Activated CD8-positive, alpha-beta memory T cell treated with anti-CD3 and anti-CD28 coated beads for 48 hours (primary cell): ENCODE results near the gene PRRT1.

Experiments
- DNase-seq, 3 experiments: peaks; one replicate each; pipeline ENCODE4 v3.0.0-alpha.2; 2020; ENCODE audit warnings: low read depth in 2 of 3, low spot score in 2 of 3

PRRT1 gene

DNA sequence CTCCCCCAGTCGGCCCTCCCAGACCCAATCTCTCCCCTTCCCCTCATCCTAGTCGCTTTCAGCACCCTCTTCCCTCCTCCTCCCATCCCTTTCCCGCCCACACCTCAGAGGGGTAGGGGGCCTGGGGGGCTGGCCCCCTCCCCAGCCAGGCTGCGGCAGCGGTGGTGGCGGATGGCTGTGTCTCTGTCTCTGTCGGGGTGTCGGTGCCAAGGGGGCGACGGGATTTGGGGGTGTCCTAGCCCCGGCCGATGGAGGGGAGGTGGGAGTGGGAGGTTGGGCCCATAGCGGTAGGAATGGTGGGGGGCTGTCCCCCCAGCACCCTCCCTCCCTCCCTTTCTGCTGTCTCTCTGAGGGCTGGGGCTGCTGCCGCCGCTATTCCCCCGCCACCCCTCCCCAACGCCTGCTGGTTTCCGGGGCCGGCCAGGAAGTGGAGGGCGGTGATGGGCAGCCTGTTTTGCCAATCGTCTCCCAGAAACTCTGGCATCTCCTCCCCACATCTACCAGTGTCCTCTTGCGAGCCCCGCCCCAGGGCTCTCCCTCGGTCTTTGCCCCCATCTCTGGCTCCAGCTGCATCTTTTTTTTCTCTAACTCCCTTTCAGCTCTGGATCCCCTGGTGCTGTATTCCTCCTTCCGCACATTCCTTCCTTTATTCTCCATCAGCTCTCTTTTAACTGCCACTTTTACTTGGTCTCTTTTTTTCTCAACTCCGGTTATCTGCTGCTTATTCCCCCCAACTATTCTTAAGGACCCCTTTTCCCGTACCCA is 24.2 kb upstream of the PRRT1 start, which contains the start of gene AGPAT1:
AGPAT1 (minus strand) TSS at position 374 of the 765 bp plus-strand sequence. CDS start 4,588 bp downstream, outside the sequence.
- peak; percentile 87 to 90 (median 90) for DNase-seq

DNA sequence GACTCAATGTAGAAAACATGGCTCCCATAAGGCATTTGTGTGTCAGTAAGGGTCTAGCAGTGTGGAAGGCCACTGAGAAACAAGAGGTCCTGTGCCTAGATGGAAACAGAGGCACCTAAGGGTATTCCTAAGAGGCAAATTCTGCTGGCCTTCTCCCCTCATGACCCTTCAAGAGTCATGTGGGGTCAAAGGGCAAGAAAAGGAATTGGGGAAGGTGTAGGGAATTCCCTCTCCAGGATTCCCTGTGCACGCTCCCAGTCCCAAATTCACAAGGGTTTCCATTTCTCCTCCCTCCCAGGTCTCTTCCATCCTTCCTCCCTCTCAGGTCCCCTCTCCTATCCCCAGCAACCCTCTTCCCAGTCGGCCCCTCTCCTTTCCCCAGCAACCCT is 23.6 kb upstream of the PRRT1 start:
- DNase-seq: no peak

DNA sequence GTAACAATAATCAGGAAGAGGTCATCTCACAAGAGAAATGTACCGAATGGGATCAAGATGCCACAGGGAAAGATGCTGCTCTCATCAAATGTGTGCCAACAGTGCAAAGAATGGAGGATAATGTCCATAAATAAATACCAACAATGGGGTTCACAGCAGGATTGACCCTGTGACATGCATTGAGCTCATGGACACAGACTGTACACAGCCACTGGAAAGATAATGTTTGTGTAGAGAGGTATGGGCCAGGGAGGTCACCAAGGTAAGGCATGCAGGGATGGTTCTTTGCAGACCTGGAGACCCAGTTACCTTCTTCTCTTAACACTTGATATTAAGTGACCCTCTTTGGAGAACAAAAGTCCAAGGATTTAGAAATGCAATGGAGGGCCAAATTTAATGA is 22.7 kb upstream of the PRRT1 start:
- no peak for DNase-seq

DNA sequence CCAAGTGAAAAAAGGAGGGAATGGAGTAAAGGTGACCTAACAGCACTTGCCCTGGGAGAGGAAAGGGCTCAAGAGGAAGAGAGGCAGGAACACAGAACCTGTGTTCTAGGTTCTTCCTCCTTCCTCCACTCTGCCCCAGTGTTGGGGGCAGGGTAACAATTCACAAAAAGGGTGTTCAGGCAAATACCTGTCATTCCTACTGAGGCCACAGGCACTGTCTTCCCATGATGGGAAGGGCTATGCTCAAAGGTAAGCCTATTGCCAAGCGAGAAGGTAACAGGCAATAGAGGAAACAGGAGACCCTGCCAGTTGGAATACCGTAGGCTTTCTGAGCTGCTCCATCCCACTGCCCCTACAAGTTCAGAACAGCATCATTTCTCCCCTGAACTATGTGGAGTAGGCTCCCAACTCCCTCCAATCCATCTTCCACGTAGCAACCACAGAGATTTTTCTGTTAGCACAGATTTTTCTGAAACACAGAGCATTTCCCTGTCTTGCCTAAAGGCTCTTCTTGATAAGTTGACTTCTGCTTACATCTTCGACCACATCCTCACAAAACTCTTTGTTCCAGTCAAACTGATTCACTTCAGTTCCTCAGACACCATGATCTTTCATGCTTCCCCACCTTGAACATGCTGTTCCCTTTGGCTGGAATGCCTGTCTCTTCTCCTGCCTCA is 21.4 kb upstream of the PRRT1 start:
- DNase-seq: no peak

DNA sequence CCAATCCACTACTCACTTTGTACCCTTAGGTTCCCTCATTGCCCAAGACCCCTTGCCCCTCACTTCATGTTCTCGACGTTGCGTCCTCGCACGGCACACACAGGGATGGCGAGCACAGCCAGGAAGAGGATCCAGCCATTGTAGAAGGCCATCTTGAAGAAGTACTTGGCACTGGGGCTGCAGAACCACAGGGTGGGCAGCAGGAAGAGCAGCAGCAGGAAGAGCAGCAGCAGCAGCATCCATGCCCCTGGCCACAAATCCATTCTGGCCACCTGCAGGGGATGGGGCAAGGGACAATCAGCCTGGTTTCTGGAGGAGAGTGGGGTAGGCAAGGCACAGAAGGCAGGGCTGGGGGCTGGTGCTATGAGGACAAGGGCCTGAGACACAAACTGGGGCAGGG is 19.5 kb upstream of the PRRT1 start:
- DNase-seq: no peak

DNA sequence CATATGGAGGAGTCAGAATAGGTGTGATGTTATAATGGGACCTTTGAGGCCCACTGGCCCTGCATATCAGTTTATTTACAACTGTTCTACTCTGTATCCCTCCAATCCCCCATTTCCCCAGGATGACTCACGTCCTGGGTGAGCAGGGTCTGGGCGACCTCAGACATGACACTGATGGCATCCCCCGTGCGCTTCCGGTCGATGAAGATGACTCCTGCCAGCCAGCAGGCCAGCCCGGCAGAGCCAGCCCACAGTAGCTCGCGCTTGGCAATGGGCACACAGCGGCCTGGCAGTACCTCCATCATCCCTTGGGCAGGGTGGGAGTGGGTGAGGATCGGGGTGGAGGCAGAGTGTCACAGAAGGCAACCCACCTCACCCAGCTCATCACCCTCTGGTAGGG is 18.6 kb upstream of the PRRT1 start:
- DNase-seq: no peak

DNA sequence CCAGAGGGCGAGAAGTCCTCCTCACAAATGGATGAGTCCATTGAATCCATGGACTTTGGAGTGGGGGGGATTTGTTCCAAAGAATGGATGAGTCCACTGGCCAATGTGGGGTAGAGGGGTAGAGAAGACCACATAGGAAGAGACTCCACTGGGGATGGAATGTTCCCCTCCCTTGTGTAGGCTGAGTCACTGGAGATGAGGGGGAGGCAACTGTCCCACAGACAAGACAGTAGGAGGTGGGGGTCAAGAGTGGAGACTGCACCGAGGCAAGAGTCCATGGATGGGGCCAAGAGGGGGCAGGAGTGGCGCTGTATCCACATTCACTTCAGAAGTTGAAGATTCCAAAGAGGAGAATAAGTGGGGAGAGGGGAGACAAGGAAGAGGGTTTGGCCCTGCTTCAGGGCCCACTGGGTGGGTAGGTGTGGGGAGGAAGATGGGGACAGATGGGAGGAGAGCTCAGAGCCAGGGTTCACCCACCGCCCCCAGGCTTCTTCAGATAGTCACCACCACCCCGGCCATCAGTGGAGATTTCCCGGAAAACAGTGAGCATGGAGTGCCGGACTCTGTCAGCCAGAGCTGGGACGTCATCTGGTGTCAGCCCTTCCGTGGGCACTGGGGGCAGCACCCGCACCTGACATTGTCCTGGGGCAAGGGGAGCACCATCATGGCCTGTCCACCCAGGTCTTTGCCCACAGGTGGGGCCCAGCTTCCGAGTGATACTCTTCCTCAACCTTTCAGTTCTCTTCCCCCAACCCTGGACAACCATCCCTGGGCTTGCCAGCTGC is 17.3 kb upstream of the PRRT1 start:
- no peak for DNase-seq

DNA sequence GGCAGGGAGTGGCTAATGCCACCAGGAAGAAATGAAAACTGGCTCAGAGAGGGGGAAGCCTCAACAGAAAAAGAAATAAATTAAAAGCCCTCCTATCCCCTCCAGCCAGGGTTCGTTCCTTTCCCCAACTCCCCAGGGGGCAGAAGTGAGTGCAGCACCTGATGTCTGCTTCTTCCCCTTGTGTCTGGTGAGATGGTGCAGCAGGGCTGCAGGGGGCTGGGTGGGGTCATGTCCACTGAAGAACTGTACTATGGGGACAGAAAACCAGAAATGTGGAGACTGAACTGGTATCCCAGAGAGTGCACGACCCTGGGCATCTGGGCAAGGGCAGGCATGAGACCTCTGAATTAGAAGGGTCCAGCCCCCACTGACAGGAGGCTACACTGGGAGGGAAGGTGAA is 16.6 kb upstream of the PRRT1 start:
- no peak for DNase-seq

DNA sequence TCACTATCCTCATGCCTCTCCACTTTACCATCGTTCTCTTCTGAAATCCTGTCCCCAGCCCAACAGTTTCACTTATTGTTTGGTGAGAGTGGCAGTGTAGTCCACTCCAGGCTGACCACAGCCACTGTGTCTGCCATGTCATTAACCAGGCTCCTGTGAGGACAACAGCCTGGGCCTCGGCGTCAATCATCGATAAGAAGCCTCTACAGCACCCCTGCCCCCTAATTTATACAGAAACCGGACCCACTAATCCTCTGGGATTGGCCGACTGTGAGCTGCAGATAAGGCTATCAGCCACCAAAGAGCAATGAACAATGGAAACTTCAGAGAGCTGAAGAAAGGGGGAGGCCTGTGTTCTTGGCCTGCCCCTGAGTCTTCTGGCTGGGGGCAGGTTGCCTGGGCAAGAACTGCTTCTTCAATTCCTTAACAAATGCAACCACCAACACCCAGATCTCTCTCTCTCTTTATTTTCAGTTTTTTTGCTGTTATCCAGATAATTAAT is 16.1 kb upstream of the PRRT1 start:
- DNase-seq: no peak

DNA sequence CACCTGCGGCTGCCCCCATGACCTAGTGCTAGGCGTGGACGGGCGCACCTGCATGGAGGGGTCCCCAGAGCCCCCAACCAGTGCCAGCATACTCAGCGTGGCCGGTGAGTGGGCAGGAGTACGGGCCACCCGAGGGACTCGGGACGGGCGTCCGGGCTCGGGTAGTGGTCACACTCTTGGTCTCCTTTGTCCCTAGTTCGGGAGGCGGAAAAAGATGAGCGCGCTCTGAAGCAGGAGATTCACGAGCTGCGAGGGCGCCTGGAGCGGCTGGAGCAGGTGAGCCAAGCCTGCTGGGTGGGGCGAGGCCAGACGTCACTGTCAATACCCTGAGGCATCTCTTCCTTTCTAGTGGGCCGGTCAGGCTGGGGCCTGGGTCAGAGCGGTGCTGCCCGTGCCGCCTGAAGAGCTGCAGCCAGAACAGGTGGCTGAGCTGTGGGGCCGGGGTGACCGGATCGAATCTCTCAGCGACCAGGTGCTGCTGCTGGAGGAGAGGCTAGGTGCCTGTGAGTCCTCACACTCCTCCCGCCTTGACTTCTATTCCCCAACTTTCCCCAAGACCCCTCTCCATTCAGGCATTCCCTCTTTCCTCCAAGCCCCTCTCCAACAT is 15.5 kb upstream of the PRRT1 start:
- no peak for DNase-seq

DNA sequence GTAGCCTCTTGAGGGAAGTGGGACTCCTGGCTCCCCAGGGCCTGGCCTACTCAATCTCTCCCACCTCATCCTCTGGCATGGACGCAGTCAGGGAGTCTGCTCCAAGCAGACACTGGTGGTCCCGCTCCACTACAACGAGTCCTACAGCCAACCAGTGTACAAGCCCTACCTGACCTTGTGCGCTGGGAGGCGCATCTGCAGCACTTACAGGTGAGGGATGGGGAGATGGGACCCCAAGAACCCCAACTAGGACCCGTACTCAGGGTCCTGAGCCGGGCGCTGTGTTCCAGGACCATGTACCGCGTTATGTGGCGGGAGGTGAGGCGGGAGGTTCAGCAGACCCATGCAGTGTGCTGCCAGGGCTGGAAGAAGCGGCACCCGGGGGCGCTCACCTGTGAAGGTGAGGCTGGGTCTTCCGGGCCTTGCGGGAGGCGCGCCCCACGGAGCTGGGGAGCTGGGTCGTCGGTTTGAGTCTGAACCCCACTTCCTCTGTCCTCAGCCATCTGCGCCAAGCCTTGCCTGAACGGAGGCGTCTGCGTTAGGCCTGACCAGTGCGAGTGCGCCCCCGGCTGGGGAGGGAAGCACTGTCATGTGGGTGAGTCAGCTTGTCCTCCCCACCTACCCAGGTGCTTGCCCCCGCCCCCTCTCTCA is 14.8 kb upstream of the PRRT1 start:
- DNase-seq: no peak

DNA sequence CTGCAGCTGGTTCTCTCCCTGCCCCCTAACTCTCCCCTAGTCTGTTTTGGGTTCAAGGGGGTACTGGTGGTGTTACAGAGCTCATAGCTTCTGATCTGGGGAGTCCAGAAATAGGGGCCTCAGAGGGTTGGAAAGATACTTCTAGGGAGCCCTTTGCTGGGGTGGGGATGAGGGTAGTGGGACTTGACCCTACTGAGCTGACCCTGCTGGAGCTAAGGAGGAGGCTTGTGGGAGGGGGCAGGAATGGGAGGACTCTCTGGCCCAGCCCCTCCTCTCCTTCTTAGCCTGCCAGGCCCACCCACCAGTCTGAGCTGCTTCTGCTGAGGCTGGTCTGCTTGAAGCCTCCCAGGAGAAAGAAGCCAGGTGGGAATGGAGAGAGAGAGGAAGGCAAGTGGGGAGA is 12.6 kb upstream of the PRRT1 start, which contains the start of gene EGFL8:
EGFL8 (plus strand) TSS at position 301 of the 400 bp plus-strand sequence. CDS start 1,571 bp downstream, outside the sequence.
- no peak for DNase-seq

DNA sequence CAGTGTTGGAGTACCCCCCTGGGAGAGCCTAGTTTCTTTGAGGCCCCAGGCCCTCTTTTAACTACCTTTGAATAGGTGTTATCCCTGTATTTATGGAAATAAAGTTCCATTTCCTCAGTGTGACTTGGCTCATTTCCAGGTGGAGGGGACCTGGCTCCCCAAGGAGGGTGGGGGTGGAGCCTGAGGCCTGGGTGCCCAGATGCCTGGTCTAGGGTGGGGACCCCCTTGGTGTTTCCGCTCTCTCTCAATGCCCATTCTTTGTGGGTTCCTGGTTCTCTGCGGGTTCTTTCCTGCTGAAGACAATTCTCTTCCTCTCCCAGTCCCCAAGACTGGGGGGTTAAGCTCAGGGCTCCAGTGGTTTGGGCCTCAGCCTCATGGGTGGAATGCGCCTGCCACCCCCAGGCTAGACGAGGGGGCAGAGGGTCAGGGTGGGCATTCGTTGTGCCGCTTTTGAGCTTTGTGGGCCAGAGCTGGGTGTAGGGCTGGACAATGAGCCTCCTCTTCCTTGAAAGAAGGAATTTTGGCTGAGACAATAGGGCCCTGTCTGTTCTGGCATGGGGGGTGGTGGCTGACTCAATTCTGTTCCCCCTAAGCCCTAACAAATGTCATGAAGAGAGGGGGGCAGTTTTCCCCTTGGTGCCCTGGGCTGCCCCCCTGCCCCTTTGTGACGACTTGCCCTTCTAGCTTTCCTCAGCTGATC is 12.0 kb upstream of the PRRT1 start:
- DNase-seq: no peak

DNA sequence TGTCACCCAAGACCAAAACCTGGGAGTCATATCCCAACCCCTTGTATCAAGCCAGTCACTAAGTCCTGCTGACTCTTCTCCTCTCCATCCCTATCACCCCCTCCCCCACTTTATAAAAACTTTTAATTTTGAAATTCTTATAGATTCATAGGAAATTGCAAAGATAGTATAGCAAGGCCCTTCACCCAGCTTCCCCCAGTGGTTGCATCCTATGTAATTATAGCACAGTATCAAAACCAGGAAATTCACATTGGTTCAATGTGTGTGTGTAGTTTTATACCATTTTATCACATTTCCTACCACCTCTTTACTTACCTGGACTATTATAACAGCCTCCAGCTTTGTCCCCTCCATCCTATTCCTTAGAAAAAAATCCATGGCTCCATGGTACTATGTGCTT is 6.3 kb upstream of the PRRT1 start:
- DNase-seq: no peak

DNA sequence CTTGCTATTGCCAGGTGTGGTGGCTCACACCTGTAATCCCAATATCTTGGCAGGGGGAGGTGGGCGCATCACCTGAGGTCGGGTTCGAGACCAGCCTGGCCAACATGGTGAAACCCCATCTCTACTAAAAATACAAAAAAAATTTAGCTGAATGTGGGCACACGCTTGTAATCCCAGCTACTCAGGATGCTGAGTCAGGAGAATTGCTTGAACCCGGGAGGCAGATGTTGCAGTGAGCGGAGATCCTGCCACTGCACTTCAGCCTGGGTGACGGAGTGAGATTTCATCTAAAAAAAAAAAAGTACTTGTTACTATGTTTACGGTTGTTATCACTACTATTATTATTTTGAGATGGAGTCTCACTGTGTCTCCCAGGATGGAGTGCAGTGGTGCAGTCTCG is 5.2 kb upstream of the PRRT1 start:
- no peak for DNase-seq

DNA sequence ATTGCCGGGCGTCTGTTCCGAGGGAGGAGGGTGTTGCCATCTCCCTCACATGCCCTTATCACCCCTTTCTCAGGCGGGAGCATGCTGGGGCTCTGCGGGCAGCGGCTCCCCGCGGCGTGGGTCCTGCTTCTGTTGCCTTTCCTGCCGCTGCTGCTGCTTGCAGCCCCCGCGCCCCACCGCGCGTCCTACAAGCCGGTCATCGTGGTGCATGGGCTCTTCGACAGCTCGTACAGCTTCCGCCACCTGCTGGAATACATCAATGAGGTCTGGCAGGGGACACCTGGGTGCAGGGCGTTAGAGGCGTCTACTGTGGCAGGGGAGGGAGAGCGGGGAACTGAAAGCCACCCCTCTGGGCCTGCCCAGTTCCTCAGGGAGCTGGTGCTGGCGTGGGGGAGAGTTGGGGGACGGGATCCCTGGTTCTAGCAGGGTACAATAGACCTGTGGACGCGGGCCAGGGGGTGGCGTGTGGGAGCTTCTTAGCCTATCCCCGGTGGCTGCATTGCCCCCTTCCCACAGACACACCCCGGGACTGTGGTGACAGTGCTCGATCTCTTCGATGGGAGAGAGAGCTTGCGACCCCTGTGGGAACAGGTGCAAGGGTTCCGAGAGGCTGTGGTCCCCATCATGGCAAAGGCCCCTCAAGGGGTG is 2.9 kb upstream of the PRRT1 start:
- peak in 1 of 3 experiments; percentile 33 for DNase-seq

DNA sequence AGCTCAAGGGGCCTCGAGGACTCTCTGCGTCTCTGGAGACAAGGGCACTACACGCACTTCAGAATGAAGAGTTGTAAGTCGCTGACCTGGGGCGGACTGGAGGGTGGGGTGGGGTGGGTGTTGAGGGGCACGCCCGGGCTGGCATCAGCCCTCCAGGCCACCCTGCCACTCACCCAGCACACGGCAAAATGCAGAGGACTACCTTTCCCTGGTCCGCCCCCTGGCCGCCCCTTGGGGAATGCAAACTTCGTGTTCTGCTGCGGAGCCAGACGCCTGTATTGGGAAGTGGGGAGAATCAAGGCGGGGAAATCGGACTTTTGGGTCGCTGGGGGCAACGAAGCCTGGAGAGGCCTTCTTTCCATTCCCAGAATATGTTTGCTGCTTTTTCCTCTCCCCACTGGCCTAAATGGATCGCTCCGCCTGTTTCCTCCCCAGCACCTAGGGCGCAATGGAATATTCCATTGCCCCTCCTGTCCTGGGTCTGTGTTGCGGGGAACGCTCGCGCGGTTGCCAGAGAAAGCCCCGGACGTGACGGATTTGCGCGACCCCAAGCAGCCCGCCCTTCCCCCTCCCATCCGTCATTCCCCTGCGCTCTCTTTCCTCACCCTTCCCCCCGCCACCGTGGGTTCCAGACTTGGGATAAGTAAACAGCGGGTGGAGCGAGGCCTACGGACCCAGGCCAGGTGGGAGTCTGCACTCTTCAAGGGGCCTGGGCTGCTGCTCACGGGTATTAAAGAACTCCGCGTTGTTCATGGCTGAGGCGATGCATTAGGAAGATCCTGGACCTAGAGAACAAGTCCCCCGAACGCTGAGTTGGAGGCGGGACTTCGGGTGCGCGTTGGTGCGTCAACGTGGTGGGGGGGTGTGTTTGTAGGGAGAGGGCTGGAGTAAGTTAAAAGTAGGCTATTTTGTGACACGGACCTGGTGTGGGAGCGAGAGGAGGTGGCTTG is 2.1 kb upstream of the PRRT1 start, which contains the start of gene PPT2:
PPT2 (plus strand) TSS at position 578 of the 950 bp plus-strand sequence. CDS start 454 bp downstream, outside the sequence.
- peak; percentile 73 to 76 (median 75) for DNase-seq
